CD4-positive, CD25-positive, alpha-beta regulatory T cell (primary cell): ENCODE data around the gene PLB1. TPM values are rescaled to one million over a fixed set of nuclear protein-coding genes. Genes with fewer than 3 reads are reported as not detected.

Source experiments
- ATAC-seq, 2 donors: fragments of 150-1000 bp; cut with Tn5 transposase; one replicate each; pipeline ENCODE4 v1.10.0; 2021; ENCODE audit warnings: low read depth in 2 of 2, moderate number of reproducible peaks in 2 of 2, moderate library complexity in 1 of 2
- DNase-seq, 3 donors: peaks; one replicate each; pipeline versions ENCODE4 v3.0.0 to v3.0.0-alpha.2; 2012 to 2022; ENCODE audit warnings: mixed read lengths in 1 of 3
- H3K27ac ChIP-seq: one replicate; pipeline ENCODE4 v1.7.0; 2013; ENCODE audit warnings: mild to moderate bottlenecking, low read length; ENCODE audit not compliant: insufficient read depth, poor library complexity, severe bottlenecking
- H3K27me3 ChIP-seq: one replicate; pipeline ENCODE4 v1.7.0; 2013; ENCODE audit warnings: low read length; ENCODE audit not compliant: control insufficient read depth, insufficient read depth
- H3K36me3 ChIP-seq: one replicate; pipeline ENCODE4 v1.7.0; 2013; ENCODE audit warnings: mild to moderate bottlenecking, low read length, moderate library complexity; ENCODE audit not compliant: control insufficient read depth, insufficient read depth
- H3K4me1 ChIP-seq: 2 replicates; pipeline ENCODE4 v1.7.0; 2013; ENCODE audit warnings: mild to moderate bottlenecking, low read length; ENCODE audit not compliant: insufficient read depth, control insufficient read depth, poor library complexity, severe bottlenecking
- H3K4me3 ChIP-seq: one replicate; pipeline ENCODE4 v1.7.0; 2013; ENCODE audit warnings: low read depth, mild to moderate bottlenecking, low read length, moderate library complexity
- H3K9me3 ChIP-seq, 2 experiments: 1 replicate in 1 of 2; 2 replicates in 1 of 2; pipeline ENCODE4 v1.7.0; 2013; ENCODE audit warnings: low read length in 2 of 2, mild to moderate bottlenecking in 1 of 2, moderate library complexity in 1 of 2; ENCODE audit not compliant: control insufficient read depth in 2 of 2
- H3K27ac Mint-ChIP-seq, 3 donors: one replicate each; pipeline ENCODE4 v1.8.0; 2020 to 2022; ENCODE audit warnings: mild to moderate bottlenecking in 3 of 3, mixed read lengths in 3 of 3, moderate library complexity in 2 of 3
- H3K27me3 Mint-ChIP-seq: one replicate; pipeline ENCODE4 v1.8.0; 2022; ENCODE audit warnings: mild to moderate bottlenecking, mixed read lengths
- H3K36me3 Mint-ChIP-seq: one replicate; pipeline ENCODE4 v1.8.0; 2020; ENCODE audit warnings: mixed read lengths
- H3K4me1 Mint-ChIP-seq, 4 donors: one replicate each; pipeline ENCODE4 v1.8.0; 2020 to 2022; ENCODE audit warnings: mixed read lengths in 4 of 4, mild to moderate bottlenecking in 1 of 4
- H3K4me3 Mint-ChIP-seq, 4 donors: one replicate each; pipeline ENCODE4 v1.8.0; 2020 to 2022; ENCODE audit warnings: mild to moderate bottlenecking in 4 of 4, mixed read lengths in 4 of 4, moderate library complexity in 3 of 4
- H3K9me3 Mint-ChIP-seq, 7 donors: one replicate each; pipeline ENCODE4 v1.8.0; 2020 to 2022; ENCODE audit warnings: mixed read lengths in 7 of 7, mild to moderate bottlenecking in 3 of 7, moderate library complexity in 2 of 7
- polyA plus RNA-seq, 4 donors: library from polyadenylated mRNA; unstranded; fragments of 300-500 nt; fragmentation: Illumina TruSeq; gene quantifications; one replicate each; pipeline ENCODE4 v1.2.3, GENCODE V29; 2021
- total RNA-seq: library from RNA; stranded (reverse); gene quantifications from one replicate; pipeline ENCODE4 v1.2.3, GENCODE V29; 2022

Gene PLB1
- total and polyA plus RNA-seq, 5 donors from 2014 or later: 0.08 to 2.5 (median 0.97) TPM

- Histone ChIP-seq H3K27ac (no peak overlapping the region), H3K27me3 (peaks cover 28% of the 10 kb centered on the region), H3K4me1 (no peaks in the 10 kb centered on the region), H3K9me3 (peaks cover 9 to 13% of the 10 kb centered on the region in 2 experiments), H3K4me3 (no peak overlapping the region), H3K36me3 (no peaks in the 10 kb centered on the region)
- DNase-seq (no peak), ATAC-seq (no peak)
- Mint-ChIP-seq H3K36me3 (peaks cover 2% of the 10 kb centered on the region), H3K4me3 (no peak overlapping the region), H3K4me1 (no peaks in the 10 kb centered on the region), H3K27me3 (peaks cover 71% of the 10 kb centered on the region), H3K9me3 (peaks cover 1 to 17% (median 12%) of the 10 kb centered on the region in 7 donors), H3K27ac (no peak overlapping the region)
Measured at GRCh38 chr2:28516430-28516829, 20.6 kb downstream of the PLB1 start.

- Mint-ChIP-seq H3K36me3 (no peaks in the 10 kb centered on the region), H3K27ac (no peak overlapping the region), H3K27me3 (peaks cover 75% of the 10 kb centered on the region), H3K4me1 (no peaks in the 10 kb centered on the region), H3K9me3 (peaks cover 1 to 15% (median 11%) of the 10 kb centered on the region in 7 donors), H3K4me3 (no peak overlapping the region)
- Histone ChIP-seq H3K4me1 (no peaks in the 10 kb centered on the region), H3K9me3 (peaks cover 7 to 12% of the 10 kb centered on the region in 2 experiments), H3K27me3 (peaks cover 30% of the 10 kb centered on the region), H3K27ac (no peak overlapping the region), H3K4me3 (no peak overlapping the region), H3K36me3 (no peaks in the 10 kb centered on the region)
- ATAC-seq: no peak
- DNase-seq: no peak
Measured at GRCh38 chr2:28516950-28517349, 21.1 kb downstream of the PLB1 start.

DNA sequence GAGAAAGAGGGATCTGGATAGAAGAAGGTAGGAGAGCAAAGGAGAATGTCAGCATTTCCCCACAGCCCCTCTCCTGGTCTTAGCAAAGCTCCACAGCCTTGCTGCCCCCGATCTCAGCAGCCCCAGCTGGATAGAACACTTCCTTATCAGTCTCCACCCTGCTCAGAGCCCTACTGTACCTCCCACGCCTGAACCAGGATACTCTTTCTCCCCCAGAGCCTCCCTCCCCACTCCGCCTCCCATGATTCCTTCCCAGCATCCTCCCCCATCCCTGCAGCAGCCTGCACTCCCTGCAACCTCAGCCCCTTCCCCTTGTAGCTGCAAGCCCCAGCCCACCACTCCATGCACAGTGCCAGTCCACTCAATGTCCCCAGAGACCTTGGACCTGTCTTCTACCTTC is 25.8 kb downstream of the PLB1 start:
- no peak overlapping the region for H3K4me3 Mint-ChIP-seq
- no peaks in the 10 kb centered on the region for H3K9me3 ChIP-seq
- no peaks in the 10 kb centered on the region for H3K4me1 ChIP-seq
- no peak overlapping the region for H3K4me3 ChIP-seq
- H3K27ac Mint-ChIP-seq: no peak overlapping the region
- DNase-seq (no peak), ATAC-seq (no peak)
- no peaks in the 10 kb centered on the region for H3K36me3 ChIP-seq
- H3K4me1 Mint-ChIP-seq: no peaks in the 10 kb centered on the region
- H3K27me3 ChIP-seq: peaks cover 35% of the 10 kb centered on the region
- no peaks in the 10 kb centered on the region for H3K36me3 Mint-ChIP-seq
- no peak overlapping the region for H3K27ac ChIP-seq
- peaks cover 76% of the 10 kb centered on the region for H3K27me3 Mint-ChIP-seq
- peaks cover 0 to 6% (median 0%) of the 10 kb centered on the region in 7 donors for H3K9me3 Mint-ChIP-seq

DNA sequence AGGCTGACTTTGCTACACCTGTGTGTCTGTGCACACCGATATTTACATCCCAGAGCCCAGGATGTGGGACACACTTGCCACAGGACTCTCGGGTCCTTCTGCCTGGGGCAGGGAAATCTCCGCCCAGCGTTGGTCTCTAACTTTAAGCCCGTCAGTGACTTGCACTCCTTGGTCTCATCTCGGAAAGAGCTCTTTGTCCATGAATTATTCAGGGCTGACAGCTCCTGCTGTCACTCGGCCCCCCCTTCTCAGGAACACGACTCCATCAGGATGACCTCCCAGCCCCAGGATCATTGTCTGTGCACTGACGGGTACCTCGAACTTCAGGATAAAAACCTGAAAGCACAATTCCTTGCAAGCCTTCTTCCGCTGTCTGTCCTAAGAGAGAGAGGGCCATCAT is 26.6 kb downstream of the PLB1 start:
- DNase-seq (no peak), ATAC-seq (no peak)
- Histone ChIP-seq H3K4me1 (no peaks in the 10 kb centered on the region), H3K4me3 (no peak overlapping the region), H3K27ac (no peak overlapping the region), H3K27me3 (peaks cover 29% of the 10 kb centered on the region), H3K36me3 (no peaks in the 10 kb centered on the region), H3K9me3 (no peaks in the 10 kb centered on the region)
- H3K4me3 Mint-ChIP-seq: no peak overlapping the region
- no peaks in the 10 kb centered on the region for H3K4me1 Mint-ChIP-seq
- peaks cover 0 to 4% (median 0%) of the 10 kb centered on the region in 7 donors for H3K9me3 Mint-ChIP-seq
- peak overlapping the region in 1 of 3 donors; percentile 11 for H3K27ac Mint-ChIP-seq
- no peaks in the 10 kb centered on the region for H3K36me3 Mint-ChIP-seq
- H3K27me3 Mint-ChIP-seq: peaks cover 69% of the 10 kb centered on the region

DNA sequence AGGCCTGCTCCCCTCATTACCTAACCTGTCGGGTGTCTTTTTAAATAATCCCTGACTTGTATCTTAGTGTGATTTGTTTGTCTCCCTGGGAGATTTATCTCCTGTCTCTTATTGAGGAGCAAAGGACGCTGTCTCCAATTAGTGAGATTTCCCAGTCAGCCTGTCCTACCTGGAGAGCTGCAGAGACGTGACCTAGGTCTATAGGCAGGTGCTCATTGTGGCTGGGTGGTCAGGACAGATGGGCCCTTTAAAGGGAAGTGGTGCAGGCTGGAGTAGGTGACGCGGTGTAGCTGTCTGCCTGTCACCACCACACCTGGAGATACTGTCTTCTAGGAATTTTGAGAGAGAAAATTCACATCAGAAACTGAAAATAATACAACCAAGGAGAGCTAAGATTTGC is 28.0 kb downstream of the PLB1 start:
- no peaks in the 10 kb centered on the region for H3K4me1 Mint-ChIP-seq
- no peaks in the 10 kb centered on the region for H3K4me1 ChIP-seq
- no peak overlapping the region for H3K4me3 Mint-ChIP-seq
- peaks cover 0 to 4% (median 0%) of the 10 kb centered on the region in 7 donors for H3K9me3 Mint-ChIP-seq
- H3K27me3 Mint-ChIP-seq: peaks cover 55% of the 10 kb centered on the region
- no peak overlapping the region for H3K27ac ChIP-seq
- ATAC-seq (no peak), DNase-seq (no peak)
- H3K36me3 Mint-ChIP-seq: no peaks in the 10 kb centered on the region
- H3K27me3 ChIP-seq: peaks cover 23% of the 10 kb centered on the region
- no peak overlapping the region for H3K4me3 ChIP-seq
- no peaks in the 10 kb centered on the region for H3K9me3 ChIP-seq
- no peaks in the 10 kb centered on the region for H3K36me3 ChIP-seq
- peak overlapping the region in 1 of 3 donors; percentile 76 for H3K27ac Mint-ChIP-seq

GRCh38 chr2:28525481-28525880 is 29.6 kb downstream of the PLB1 start:
- Mint-ChIP-seq H3K27me3 (peaks cover 42% of the 10 kb centered on the region), H3K4me1 (no peaks in the 10 kb centered on the region), H3K4me3 (no peak overlapping the region), H3K9me3 (peaks cover 0 to 4% (median 0%) of the 10 kb centered on the region in 7 donors), H3K36me3 (no peaks in the 10 kb centered on the region), H3K27ac (no peak overlapping the region)
- peaks cover 20% of the 10 kb centered on the region for H3K27me3 ChIP-seq
- no peak overlapping the region for H3K4me3 ChIP-seq
- H3K36me3 ChIP-seq: no peaks in the 10 kb centered on the region
- ATAC-seq (no peak), DNase-seq (no peak)
- no peak overlapping the region for H3K27ac ChIP-seq
- H3K4me1 ChIP-seq: no peaks in the 10 kb centered on the region
- H3K9me3 ChIP-seq: no peaks in the 10 kb centered on the region

DNA sequence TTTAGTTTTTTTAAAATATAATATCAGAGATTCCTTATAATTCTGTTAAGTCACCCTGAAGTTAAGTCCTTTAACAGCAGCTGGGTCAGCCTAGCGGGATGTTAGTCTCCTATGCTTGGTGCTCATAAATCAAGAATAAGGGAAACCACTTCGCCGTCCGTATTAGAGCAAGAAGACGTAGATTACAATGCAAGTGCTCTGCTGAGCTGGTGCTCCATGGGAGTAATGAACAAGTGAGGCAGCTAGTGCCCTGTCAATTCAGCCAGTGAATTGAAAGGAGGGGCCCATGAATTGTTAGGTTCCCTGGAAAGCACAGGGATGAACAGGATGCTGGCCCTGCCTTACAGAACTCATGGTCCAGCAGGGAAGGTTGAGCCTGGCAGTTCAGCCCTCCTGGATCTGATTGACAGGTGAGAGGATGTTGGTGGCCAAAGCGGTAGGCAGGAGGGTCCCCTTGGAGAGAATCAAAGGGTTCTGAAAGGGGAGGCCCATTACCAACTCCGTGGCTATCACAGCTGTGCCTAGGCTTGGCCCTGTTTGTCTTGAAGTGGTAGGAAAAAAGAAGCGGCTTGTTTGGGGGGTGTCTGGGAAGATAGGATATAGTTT is 30.8 kb downstream of the PLB1 start:
- H3K27ac Mint-ChIP-seq: no peak overlapping the region
- Histone ChIP-seq H3K27ac (no peak overlapping the region), H3K9me3 (no peaks in the 10 kb centered on the region), H3K36me3 (no peaks in the 10 kb centered on the region), H3K27me3 (peaks cover 17% of the 10 kb centered on the region), H3K4me1 (no peaks in the 10 kb centered on the region), H3K4me3 (no peak overlapping the region)
- peaks cover 32% of the 10 kb centered on the region for H3K27me3 Mint-ChIP-seq
- peaks cover 0 to under 1% (median 0%) of the 10 kb centered on the region in 7 donors for H3K9me3 Mint-ChIP-seq
- no peaks in the 10 kb centered on the region for H3K4me1 Mint-ChIP-seq
- no peaks in the 10 kb centered on the region for H3K36me3 Mint-ChIP-seq
- ATAC-seq (no peak), DNase-seq (no peak)
- no peak overlapping the region for H3K4me3 Mint-ChIP-seq

- H3K4me1 ChIP-seq: peaks cover 3% of the 10 kb centered on the region
- H3K27ac Mint-ChIP-seq: no peak overlapping the region
- H3K4me3 ChIP-seq: no peak overlapping the region
- DNase-seq (no peak), ATAC-seq (no peak)
- H3K4me1 Mint-ChIP-seq: peaks cover 0 to 4% (median 3%) of the 10 kb centered on the region in 4 donors
- H3K36me3 Mint-ChIP-seq: no peaks in the 10 kb centered on the region
- H3K9me3 ChIP-seq: no peaks in the 10 kb centered on the region
- H3K27me3 ChIP-seq: peaks cover 13% of the 10 kb centered on the region
- no peaks in the 10 kb centered on the region for H3K9me3 Mint-ChIP-seq
- H3K36me3 ChIP-seq: no peaks in the 10 kb centered on the region
- peaks cover 26% of the 10 kb centered on the region for H3K27me3 Mint-ChIP-seq
- no peak overlapping the region for H3K27ac ChIP-seq
- no peak overlapping the region for H3K4me3 Mint-ChIP-seq
Measured at GRCh38 chr2:28527196-28527595, 31.3 kb downstream of the PLB1 start.
